RWPE1 (cell line): ENCODE results near the gene RALGAPA1.
"Not testable (repeated sequence)": the region's sequence is repeated elsewhere in the genome, so short reads cannot be mapped to it uniquely, and the experiment has no call there.

Source experiments
- CTCF ChIA-PET: fragments of 350-600 bp; sonication (Branson Sonifier 250); formaldehyde crosslinking; extraction: SDS; loops from one replicate; lab custom pipeline; 2021; lab: Yijun Ruan, JAX
- POLR2A ChIA-PET: fragments of 400-600 bp; formaldehyde crosslinking; extraction: SDS; loops from one replicate; lab custom pipeline; 2020; ENCODE audit warnings: antibody characterized with exemption; ENCODE audit not compliant: low non-redundant PET; lab: Yijun Ruan, JAX
- DNase-seq: peaks from one replicate; pipeline ENCODE4 v3.0.0; 2012; ENCODE audit warnings: low spot score
- H3K27ac ChIP-seq: fragments of 450-650 bp; 2 replicates; pipeline ENCODE4 v1.5.1; 2017
- CTCF ChIP-seq: fragments of 450-650 bp; conservative IDR thresholded peaks from 2 replicates; pipeline ENCODE4 v1.5.1; 2017; ENCODE audit warnings: low read depth, mild to moderate bottlenecking

The RALGAPA1 gene

GRCh38 chr14:35789651-35790050, 19.4 kb downstream of the RALGAPA1 start:
- no peak for DNase-seq

GRCh38 chr14:35786856-35787255, 22.2 kb downstream of the RALGAPA1 start:
- H3K27ac ChIP-seq, result no peak overlapping the region
- ChIA-PET CTCF (no interaction called here), POLR2A (interaction anchor here (0.7 kb wide), 1 partner anchor 64 kb away, joined by 4 read pairs; no protein-coding TSS in a partner anchor)
- DNase-seq, result no peak
- no peak for TF ChIP-seq CTCF

More at GRCh38 chr14:35789651-35790050, 19.4 kb downstream of the RALGAPA1 start:
- no peak for TF ChIP-seq CTCF
- no peak overlapping the region for H3K27ac ChIP-seq
- ChIA-PET POLR2A (no interaction called here), CTCF (no interaction called here)

- DNase-seq, result no peak
- no peak overlapping the region for H3K27ac ChIP-seq
- TF ChIP-seq CTCF, result no peak
- CTCF ChIA-PET, result no interaction called here
- POLR2A ChIA-PET, result no interaction called here
These were observed 25.4 kb downstream of the RALGAPA1 start for GRCh38 chr14:35783699-35784098.

GRCh38 chr14:35779368-35779767, 29.7 kb downstream of the RALGAPA1 start:
- TF ChIP-seq CTCF, result no peak
- no peak for DNase-seq
- CTCF ChIA-PET, result no interaction called here
- no peak overlapping the region for H3K27ac ChIP-seq
- POLR2A ChIA-PET, result no interaction called here

GRCh38 chr14:35777550-35777949, 31.5 kb downstream of the RALGAPA1 start:
- POLR2A ChIA-PET, H3K27ac ChIP-seq, DNase-seq: not testable (repeated sequence)
- CTCF ChIA-PET, result interaction anchor here (0.7 kb wide), 1 partner anchor 30 kb away, joined by 6 read pairs; no protein-coding TSS in a partner anchor

- TF ChIP-seq CTCF, result no peak
- H3K27ac ChIP-seq, result no peak overlapping the region
- ChIA-PET CTCF (no interaction called here), POLR2A (no interaction called here)
- no peak for DNase-seq
These were observed 32.3 kb downstream of the RALGAPA1 start for GRCh38 chr14:35776823-35777222.

GRCh38 chr14:35776085-35776484, 33.0 kb downstream of the RALGAPA1 start:
- DNase-seq, CTCF ChIA-PET, H3K27ac ChIP-seq: not testable (repeated sequence)
- POLR2A ChIA-PET, result interaction anchor here (0.6 kb wide), 1 partner anchor 199 kb away, joined by 6 read pairs; no protein-coding TSS in a partner anchor

- ChIA-PET CTCF (no interaction called here), POLR2A (no interaction called here)
- no peak overlapping the region for H3K27ac ChIP-seq
- no peak for TF ChIP-seq CTCF
- no peak for DNase-seq
These were observed 42.4 kb downstream of the RALGAPA1 start for GRCh38 chr14:35766700-35767082.
